ENCODE data around the gene FAM53B.

The FAM53B gene

DNA sequence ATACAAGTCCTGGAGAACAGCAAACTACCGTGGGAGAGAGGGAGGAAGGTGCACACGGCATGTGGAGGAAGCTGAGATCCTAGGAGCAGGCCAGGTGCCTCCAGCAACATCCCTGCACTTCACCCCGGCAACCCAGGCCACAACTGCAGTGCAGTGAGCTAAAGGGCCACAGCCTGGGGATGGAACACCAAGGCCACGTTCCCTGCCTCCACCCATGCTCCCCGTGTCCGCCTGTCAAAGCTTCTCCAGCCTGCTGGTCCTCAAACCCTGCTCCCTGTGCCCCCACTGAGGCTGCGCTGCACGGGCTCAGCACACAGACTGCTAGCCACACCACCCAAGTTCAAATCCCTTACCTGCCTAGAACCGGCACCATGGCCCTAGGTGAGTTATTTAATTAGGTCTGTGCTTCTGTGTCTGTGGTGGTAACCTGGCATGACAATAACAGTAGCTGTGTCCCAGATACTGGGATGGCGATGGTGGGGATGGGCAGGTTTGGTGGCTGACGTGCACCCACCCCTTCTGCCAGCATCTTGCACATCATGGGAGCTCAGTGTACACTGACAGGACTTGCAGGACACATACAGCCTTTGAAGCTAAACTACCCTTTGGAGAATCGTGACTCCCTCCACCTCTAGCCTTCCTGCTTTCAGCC is 85.5 kb downstream of the FAM53B start:
- TF ChIP-seq ZNF70 (CRISPR knock-in tag; IDR thresholded peaks at IDR 0.05) (no peak), ZC3H10 (CRISPR knock-in tag; IDR thresholded peaks at IDR 0.05) (no peak), ZNF565 (CRISPR knock-in tag; conservative IDR thresholded peaks at IDR 0.05; ENCODE audit: low read depth) (no peak), ISL1 (CRISPR knock-in tag; IDR thresholded peaks at IDR 0.05) (no peak), OSR1 (CRISPR knock-in tag; IDR thresholded peaks at IDR 0.05) (no peak)
- ATAC-seq = no peak

DNA sequence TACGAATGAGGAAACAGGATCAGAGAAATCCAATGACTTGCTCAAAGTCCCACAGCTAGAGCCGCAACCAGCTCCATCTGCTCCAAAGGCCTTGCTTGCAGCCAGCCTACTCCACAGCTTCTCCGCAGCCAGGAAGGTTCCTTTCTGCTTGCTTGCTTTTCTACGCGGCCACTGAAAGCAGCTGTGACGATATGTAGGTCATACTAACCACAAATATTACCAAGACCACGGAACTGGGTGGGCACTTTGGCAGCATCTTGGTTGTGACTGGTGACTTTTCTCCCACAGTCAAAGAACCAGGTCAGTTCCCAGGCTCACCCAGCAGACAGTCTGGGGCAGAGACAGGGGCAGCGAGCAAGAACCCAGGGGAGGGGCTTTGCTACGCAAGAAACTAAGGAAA is 86.4 kb downstream of the FAM53B start:
- no peak for ATAC-seq
- TF ChIP-seq ZNF8 (CRISPR knock-in tag; IDR thresholded peaks at IDR 0.05) (no peak), BACH2 (CRISPR knock-in tag; IDR thresholded peaks at IDR 0.05; ENCODE audit: borderline replicate concordance) (no peak), ZFP30 (CRISPR knock-in tag; IDR thresholded peaks at IDR 0.05) (no peak), SNAI2 (CRISPR knock-in tag; IDR thresholded peaks at IDR 0.05) (no peak), ZFP3 (CRISPR knock-in tag; IDR thresholded peaks at IDR 0.05) (no peak), ZNF565 (CRISPR knock-in tag; conservative IDR thresholded peaks at IDR 0.05; ENCODE audit: low read depth) (no peak), ARNTL (CRISPR knock-in tag; IDR thresholded peaks at IDR 0.05; ENCODE audit: borderline replicate concordance, low read depth) (no peak), ZC3H10 (CRISPR knock-in tag; IDR thresholded peaks at IDR 0.05) (no peak), PPARA (CRISPR knock-in tag; IDR thresholded peaks at IDR 0.05; ENCODE audit: borderline replicate concordance) (no peak), GLIS3 (CRISPR knock-in tag; IDR thresholded peaks at IDR 0.05) (no peak), TCF4 (CRISPR knock-in tag; IDR thresholded peaks at IDR 0.05; ENCODE audit: borderline replicate concordance) (no peak), TOX (CRISPR knock-in tag; IDR thresholded peaks at IDR 0.05; ENCODE audit: borderline replicate concordance) (no peak), ESRRG (CRISPR knock-in tag; IDR thresholded peaks at IDR 0.05) (no peak)
- TF ChIP-seq, protein P1, sequence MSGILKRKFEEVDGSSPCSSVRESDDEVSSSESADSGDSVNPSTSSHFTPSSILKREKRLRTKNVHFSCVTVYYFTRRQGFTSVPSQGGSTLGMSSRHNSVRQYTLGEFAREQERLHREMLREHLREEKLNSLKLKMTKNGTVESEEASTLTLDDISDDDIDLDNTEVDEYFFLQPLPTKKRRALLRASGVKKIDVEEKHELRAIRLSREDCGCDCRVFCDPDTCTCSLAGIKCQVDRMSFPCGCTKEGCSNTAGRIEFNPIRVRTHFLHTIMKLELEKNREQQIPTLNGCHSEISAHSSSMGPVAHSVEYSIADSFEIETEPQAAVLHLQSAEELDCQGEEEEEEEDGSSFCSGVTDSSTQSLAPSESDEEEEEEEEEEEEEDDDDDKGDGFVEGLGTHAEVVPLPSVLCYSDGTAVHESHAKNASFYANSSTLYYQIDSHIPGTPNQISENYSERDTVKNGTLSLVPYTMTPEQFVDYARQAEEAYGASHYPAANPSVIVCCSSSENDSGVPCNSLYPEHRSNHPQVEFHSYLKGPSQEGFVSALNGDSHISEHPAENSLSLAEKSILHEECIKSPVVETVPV (CRISPR knock-in tag; IDR thresholded peaks at IDR 0.05) = no peak
- TF ChIP-seq, protein P2, sequence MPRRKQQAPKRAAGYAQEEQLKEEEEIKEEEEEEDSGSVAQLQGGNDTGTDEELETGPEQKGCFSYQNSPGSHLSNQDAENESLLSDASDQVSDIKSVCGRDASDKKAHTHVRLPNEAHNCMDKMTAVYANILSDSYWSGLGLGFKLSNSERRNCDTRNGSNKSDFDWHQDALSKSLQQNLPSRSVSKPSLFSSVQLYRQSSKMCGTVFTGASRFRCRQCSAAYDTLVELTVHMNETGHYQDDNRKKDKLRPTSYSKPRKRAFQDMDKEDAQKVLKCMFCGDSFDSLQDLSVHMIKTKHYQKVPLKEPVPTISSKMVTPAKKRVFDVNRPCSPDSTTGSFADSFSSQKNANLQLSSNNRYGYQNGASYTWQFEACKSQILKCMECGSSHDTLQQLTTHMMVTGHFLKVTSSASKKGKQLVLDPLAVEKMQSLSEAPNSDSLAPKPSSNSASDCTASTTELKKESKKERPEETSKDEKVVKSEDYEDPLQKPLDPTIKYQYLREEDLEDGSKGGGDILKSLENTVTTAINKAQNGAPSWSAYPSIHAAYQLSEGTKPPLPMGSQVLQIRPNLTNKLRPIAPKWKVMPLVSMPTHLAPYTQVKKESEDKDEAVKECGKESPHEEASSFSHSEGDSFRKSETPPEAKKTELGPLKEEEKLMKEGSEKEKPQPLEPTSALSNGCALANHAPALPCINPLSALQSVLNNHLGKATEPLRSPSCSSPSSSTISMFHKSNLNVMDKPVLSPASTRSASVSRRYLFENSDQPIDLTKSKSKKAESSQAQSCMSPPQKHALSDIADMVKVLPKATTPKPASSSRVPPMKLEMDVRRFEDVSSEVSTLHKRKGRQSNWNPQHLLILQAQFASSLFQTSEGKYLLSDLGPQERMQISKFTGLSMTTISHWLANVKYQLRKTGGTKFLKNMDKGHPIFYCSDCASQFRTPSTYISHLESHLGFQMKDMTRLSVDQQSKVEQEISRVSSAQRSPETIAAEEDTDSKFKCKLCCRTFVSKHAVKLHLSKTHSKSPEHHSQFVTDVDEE (CRISPR knock-in tag; IDR thresholded peaks at IDR 0.05) = no peak

DNA sequence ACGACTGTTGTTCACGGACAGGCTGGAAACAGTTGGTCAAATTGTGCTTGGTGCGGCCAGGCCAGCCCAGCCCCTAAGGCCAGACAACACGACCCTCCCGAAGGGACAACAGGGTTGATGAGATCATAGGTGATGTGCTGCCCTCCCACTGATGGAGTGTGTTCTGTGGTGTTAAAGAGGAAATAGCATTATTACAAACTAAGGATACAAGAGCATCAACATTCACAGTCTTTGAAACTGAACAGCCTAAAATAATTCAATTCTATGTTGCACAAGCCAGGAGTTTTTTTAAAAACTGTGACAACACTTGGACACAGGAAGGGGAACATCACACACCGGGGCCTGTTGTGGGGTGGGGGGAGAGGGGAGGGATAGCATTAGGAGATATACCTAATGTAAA is 87.6 kb downstream of the FAM53B start:
- ATAC-seq = no peak
- TF ChIP-seq ZNF8 (CRISPR knock-in tag; IDR thresholded peaks at IDR 0.05) (no peak), ARNTL (CRISPR knock-in tag; IDR thresholded peaks at IDR 0.05; ENCODE audit: borderline replicate concordance, low read depth) (no peak), ZC3H10 (CRISPR knock-in tag; IDR thresholded peaks at IDR 0.05) (no peak)

DNA sequence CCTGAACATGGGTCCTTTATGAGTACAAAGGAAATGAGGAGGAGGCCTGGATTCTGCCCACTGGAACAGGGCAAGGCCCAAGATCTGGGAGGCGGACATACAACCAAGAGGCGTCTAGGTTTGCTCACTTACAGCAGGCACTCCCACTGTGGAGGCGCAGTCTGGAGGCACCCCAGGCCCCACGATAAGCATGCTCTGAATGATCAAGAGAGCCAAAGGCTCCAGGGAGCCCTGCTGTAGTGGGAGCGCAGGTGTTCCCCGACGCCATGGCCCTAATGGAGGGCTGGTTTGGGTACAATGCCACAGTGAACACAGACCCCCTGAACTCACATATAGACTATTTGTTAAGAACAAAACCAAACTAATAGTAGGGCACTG is 88.1 kb downstream of the FAM53B start:
- TF ChIP-seq ZNF565 (CRISPR knock-in tag; conservative IDR thresholded peaks at IDR 0.05; ENCODE audit: low read depth) = no peak
- no peak for TF ChIP-seq TCF4 (CRISPR knock-in tag; IDR thresholded peaks at IDR 0.05; ENCODE audit: borderline replicate concordance)
- TF ChIP-seq, protein P3, sequence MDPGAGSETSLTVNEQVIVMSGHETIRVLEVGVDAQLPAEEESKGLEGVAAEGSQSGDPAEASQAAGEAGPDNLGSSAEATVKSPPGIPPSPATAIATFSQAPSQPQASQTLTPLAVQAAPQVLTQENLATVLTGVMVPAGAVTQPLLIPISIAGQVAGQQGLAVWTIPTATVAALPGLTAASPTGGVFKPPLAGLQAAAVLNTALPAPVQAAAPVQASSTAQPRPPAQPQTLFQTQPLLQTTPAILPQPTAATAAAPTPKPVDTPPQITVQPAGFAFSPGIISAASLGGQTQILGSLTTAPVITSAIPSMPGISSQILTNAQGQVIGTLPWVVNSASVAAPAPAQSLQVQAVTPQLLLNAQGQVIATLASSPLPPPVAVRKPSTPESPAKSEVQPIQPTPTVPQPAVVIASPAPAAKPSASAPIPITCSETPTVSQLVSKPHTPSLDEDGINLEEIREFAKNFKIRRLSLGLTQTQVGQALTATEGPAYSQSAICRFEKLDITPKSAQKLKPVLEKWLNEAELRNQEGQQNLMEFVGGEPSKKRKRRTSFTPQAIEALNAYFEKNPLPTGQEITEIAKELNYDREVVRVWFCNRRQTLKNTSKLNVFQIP (CRISPR knock-in tag; IDR thresholded peaks at IDR 0.05; ENCODE audit: borderline replicate concordance, low read depth) = no peak
- TF ChIP-seq, protein P1 (CRISPR knock-in tag; IDR thresholded peaks at IDR 0.05) = no peak
- no peak for TF ChIP-seq CSDC2 (CRISPR knock-in tag; IDR thresholded peaks at IDR 0.05)
- TF ChIP-seq, protein P4, sequence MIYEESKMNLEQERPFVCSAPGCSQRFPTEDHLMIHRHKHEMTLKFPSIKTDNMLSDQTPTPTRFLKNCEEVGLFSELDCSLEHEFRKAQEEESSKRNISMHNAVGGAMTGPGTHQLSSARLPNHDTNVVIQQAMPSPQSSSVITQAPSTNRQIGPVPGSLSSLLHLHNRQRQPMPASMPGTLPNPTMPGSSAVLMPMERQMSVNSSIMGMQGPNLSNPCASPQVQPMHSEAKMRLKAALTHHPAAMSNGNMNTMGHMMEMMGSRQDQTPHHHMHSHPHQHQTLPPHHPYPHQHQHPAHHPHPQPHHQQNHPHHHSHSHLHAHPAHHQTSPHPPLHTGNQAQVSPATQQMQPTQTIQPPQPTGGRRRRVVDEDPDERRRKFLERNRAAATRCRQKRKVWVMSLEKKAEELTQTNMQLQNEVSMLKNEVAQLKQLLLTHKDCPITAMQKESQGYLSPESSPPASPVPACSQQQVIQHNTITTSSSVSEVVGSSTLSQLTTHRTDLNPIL (CRISPR knock-in tag; IDR thresholded peaks at IDR 0.05; ENCODE audit: low read depth) = no peak
- no peak for TF ChIP-seq ISL1 (CRISPR knock-in tag; IDR thresholded peaks at IDR 0.05)
- no peak for TF ChIP-seq OSR1 (CRISPR knock-in tag; IDR thresholded peaks at IDR 0.05)
- TF ChIP-seq BACH2 (CRISPR knock-in tag; IDR thresholded peaks at IDR 0.05; ENCODE audit: borderline replicate concordance) = no peak
- TF ChIP-seq ESRRG (CRISPR knock-in tag; IDR thresholded peaks at IDR 0.05) = no peak
- TF ChIP-seq TOX (CRISPR knock-in tag; IDR thresholded peaks at IDR 0.05; ENCODE audit: borderline replicate concordance) = no peak
- no peak for TF ChIP-seq ZNF8 (CRISPR knock-in tag; IDR thresholded peaks at IDR 0.05)
- TF ChIP-seq GLIS3 (CRISPR knock-in tag; IDR thresholded peaks at IDR 0.05) = no peak
- TF ChIP-seq, protein P5, sequence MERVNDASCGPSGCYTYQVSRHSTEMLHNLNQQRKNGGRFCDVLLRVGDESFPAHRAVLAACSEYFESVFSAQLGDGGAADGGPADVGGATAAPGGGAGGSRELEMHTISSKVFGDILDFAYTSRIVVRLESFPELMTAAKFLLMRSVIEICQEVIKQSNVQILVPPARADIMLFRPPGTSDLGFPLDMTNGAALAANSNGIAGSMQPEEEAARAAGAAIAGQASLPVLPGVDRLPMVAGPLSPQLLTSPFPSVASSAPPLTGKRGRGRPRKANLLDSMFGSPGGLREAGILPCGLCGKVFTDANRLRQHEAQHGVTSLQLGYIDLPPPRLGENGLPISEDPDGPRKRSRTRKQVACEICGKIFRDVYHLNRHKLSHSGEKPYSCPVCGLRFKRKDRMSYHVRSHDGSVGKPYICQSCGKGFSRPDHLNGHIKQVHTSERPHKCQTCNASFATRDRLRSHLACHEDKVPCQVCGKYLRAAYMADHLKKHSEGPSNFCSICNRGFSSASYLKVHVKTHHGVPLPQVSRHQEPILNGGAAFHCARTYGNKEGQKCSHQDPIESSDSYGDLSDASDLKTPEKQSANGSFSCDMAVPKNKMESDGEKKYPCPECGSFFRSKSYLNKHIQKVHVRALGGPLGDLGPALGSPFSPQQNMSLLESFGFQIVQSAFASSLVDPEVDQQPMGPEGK (CRISPR knock-in tag; IDR thresholded peaks at IDR 0.05; ENCODE audit: borderline replicate concordance) = no peak
- TF ChIP-seq ZNF70 (CRISPR knock-in tag; IDR thresholded peaks at IDR 0.05) = no peak
- TF ChIP-seq ARNTL (CRISPR knock-in tag; IDR thresholded peaks at IDR 0.05; ENCODE audit: borderline replicate concordance, low read depth) = no peak
- TF ChIP-seq SNAI2 (CRISPR knock-in tag; IDR thresholded peaks at IDR 0.05) = no peak
- TF ChIP-seq PPARA (CRISPR knock-in tag; IDR thresholded peaks at IDR 0.05; ENCODE audit: borderline replicate concordance) = no peak
- TF ChIP-seq RARB (CRISPR knock-in tag; IDR thresholded peaks at IDR 0.05) = no peak
- no peak for TF ChIP-seq ZFP30 (CRISPR knock-in tag; IDR thresholded peaks at IDR 0.05)
- ATAC-seq = no peak

Measured in SK-N-SH treated with all-trans-retinoic acid at 6 μM for 48 hours (cell line).